ENCODE results near the gene LRRC8D. TPM values are rescaled to one million over a fixed set of nuclear protein-coding genes. Genes with fewer than 3 reads are reported as not detected.

LRRC8D gene
- total and polyA plus RNA-seq, 11 donors, result 2.1 to 16.5 (median 8.0) TPM

- Histone ChIP-seq H3K27me3 (no peaks in the 10 kb centered on the region), H3K27ac (peak overlapping the region in 1 of 12 donors; percentile 21), H3K4me3 (no peak overlapping the region), H3K4me1 (peaks cover 0 to 51% (median 13%) of the 10 kb centered on the region in 12 donors), H3K9me3 (peaks cover 0 to 9% (median 0%) of the 10 kb centered on the region in 12 donors), H3K36me3 (no peaks in the 10 kb centered on the region)
- DNase-seq (no peak), ATAC-seq (peak in 3 of 4 donors; percentile 21 to 34 (median 32))
- 85 to 100% (median 92%) methylated on average over 1 of the region's 1 CpG for WGBS, 4 donors
- intact Hi-C loops (cut with DNase I), result no loop called here
- no peak for TF ChIP-seq POLR2A (IDR thresholded peaks at IDR 0.05)
- no peak for TF ChIP-seq CTCF (IDR thresholded peaks at IDR 0.05)
Observed at GRCh38 chr1:89878256-89878655, 57.4 kb downstream of the LRRC8D start.

GRCh38 chr1:89880679-89881078 lies 59.8 kb downstream of the LRRC8D start:
- Histone ChIP-seq H3K36me3 (no peaks in the 10 kb centered on the region), H3K27ac (no peak overlapping the region), H3K4me3 (no peak overlapping the region), H3K4me1 (peaks cover 0 to 35% (median 5%) of the 10 kb centered on the region in 12 donors), H3K27me3 (no peaks in the 10 kb centered on the region), H3K9me3 (peaks cover 0 to 9% (median 0%) of the 10 kb centered on the region in 12 donors)
- ATAC-seq (no peak), DNase-seq (no peak)
- 92 to 99% (median 96%) methylated on average over 1 of the region's 1 CpG for WGBS, 4 donors
- no peak for TF ChIP-seq POLR2A (IDR thresholded peaks at IDR 0.05)
- TF ChIP-seq CTCF (IDR thresholded peaks at IDR 0.05), result no peak
- intact Hi-C loops (cut with DNase I), result no loop called here

- ATAC-seq, result peak in 1 of 4 donors; percentile 30
- DNase-seq, result no peak
Observed at GRCh38 chr1:89881415-89882058, 60.7 kb downstream of the LRRC8D start.

More at GRCh38 chr1:89881415-89882058, 60.7 kb downstream of the LRRC8D start:
- H3K27ac ChIP-seq, result no peak overlapping the region
- no peak overlapping the region for H3K4me3 ChIP-seq
- H3K36me3 ChIP-seq, result no peaks in the 10 kb centered on the region
- intact Hi-C loops (cut with DNase I), result no loop called here
- TF ChIP-seq POLR2A (IDR thresholded peaks at IDR 0.05) (no peak), CTCF (IDR thresholded peaks at IDR 0.05) (no peak)
- H3K9me3 ChIP-seq, result peaks cover 0 to 9% (median 0%) of the 10 kb centered on the region in 12 donors
- WGBS, 4 donors, result 63 to 94% (median 92%) methylated on average over 1 of the region's 1 CpG
- no peaks in the 10 kb centered on the region for H3K27me3 ChIP-seq
- H3K4me1 ChIP-seq, result peaks cover 0 to 27% (median 5%) of the 10 kb centered on the region in 12 donors

Measured in heart left ventricle (tissue), 16 donors.